Measurements from ENCODE around the gene MLX.
A peak's percentile ranks its signal among the peaks of the same experiment; 100 is the strongest.
"Not testable (repeated sequence)": the region's sequence is repeated elsewhere in the genome, so short reads cannot be mapped to it uniquely, and the experiment has no call there.

Gene MLX

GRCh38 chr17:42537156-42537805 is 29.6 kb upstream of the MLX start:
- no peak for DNase-seq (ENCODE audit: low read depth)
- TF ChIP-seq, protein P1, sequence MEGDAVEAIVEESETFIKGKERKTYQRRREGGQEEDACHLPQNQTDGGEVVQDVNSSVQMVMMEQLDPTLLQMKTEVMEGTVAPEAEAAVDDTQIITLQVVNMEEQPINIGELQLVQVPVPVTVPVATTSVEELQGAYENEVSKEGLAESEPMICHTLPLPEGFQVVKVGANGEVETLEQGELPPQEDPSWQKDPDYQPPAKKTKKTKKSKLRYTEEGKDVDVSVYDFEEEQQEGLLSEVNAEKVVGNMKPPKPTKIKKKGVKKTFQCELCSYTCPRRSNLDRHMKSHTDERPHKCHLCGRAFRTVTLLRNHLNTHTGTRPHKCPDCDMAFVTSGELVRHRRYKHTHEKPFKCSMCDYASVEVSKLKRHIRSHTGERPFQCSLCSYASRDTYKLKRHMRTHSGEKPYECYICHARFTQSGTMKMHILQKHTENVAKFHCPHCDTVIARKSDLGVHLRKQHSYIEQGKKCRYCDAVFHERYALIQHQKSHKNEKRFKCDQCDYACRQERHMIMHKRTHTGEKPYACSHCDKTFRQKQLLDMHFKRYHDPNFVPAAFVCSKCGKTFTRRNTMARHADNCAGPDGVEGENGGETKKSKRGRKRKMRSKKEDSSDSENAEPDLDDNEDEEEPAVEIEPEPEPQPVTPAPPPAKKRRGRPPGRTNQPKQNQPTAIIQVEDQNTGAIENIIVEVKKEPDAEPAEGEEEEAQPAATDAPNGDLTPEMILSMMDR (conservative IDR thresholded peaks at IDR 0.05; ENCODE audit: low read depth, low read length), result no peak
- H3K4me3 ChIP-seq (ENCODE audit: low read depth, low read length), result peak overlapping the region; percentile 76

- H3K4me3 ChIP-seq (ENCODE audit: low read depth, low read length), result no peak overlapping the region
- TF ChIP-seq, protein P1 (conservative IDR thresholded peaks at IDR 0.05; ENCODE audit: low read depth, low read length), result no peak
- DNase-seq (ENCODE audit: low read depth), result no peak
These were observed 29.0 kb upstream of the MLX start for GRCh38 chr17:42537826-42538451.

GRCh38 chr17:42538482-42538881 is 28.4 kb upstream of the MLX start:
- no peak overlapping the region for H3K4me3 ChIP-seq (ENCODE audit: low read depth, low read length)
- DNase-seq (ENCODE audit: low read depth), result no peak
- TF ChIP-seq, protein P1 (conservative IDR thresholded peaks at IDR 0.05; ENCODE audit: low read depth, low read length), result no peak

GRCh38 chr17:42540558-42540957 is 26.3 kb upstream of the MLX start:
- not testable (repeated sequence) for DNase-seq (ENCODE audit: low read depth); H3K4me3 ChIP-seq (ENCODE audit: low read depth, low read length)

DNA sequence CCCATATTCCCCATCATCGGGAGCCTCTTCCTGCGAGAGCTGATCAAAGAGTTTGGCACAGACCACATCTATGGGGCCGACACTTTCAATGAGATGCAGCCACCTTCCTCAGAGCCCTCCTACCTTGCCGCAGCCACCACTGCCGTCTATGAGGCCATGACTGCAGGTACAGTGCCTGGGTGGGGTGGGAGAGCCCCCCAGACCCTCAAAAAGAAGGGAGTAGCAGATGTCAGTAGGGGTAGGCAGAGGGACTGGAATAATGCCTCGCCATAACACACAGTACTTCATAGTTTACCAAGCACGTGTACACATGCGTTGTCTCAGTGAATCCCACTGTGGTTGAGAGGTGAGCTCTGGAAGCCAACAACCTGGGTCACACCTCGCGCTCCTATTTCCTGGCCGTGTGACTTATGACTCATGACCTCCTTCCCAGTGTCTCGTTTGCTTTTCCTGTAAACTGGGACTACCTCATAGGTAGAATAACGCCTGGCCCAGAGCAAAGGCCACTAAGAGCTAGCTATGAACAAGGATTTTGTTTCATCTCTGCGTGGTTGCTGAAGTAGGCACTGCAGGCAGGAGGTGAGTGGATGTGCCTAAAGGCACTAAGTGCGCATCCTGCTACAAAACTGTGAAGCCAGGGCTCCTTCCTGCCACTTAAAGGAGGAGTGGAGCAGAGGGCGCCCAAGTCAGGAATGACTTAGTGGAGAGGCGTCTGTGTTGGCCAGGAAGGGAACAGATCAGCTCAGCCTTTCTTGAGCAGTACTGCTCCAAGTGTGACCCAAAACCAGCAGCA is 25.7 kb upstream of the MLX start:
- DNase-seq (ENCODE audit: low read depth), result no peak

DNA sequence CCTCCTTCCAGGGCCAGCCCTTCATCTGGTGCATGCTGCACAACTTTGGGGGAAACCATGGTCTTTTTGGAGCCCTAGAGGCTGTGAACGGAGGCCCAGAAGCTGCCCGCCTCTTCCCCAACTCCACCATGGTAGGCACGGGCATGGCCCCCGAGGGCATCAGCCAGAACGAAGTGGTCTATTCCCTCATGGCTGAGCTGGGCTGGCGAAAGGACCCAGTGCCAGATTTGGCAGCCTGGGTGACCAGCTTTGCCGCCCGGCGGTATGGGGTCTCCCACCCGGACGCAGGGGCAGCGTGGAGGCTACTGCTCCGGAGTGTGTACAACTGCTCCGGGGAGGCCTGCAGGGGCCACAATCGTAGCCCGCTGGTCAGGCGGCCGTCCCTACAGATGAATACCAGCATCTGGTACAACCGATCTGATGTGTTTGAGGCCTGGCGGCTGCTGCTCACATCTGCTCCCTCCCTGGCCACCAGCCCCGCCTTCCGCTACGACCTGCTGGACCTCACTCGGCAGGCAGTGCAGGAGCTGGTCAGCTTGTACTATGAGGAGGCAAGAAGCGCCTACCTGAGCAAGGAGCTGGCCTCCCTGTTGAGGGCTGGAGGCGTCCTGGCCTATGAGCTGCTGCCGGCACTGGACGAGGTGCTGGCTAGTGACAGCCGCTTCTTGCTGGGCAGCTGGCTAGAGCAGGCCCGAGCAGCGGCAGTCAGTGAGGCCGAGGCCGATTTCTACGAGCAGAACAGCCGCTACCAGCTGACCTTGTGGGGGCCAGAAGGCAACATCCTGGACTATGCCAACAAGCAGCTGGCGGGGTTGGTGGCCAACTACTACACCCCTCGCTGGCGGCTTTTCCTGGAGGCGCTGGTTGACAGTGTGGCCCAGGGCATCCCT is 23.5 kb upstream of the MLX start:
- DNase-seq (ENCODE audit: low read depth), result no peak
- TF ChIP-seq, protein P1 (conservative IDR thresholded peaks at IDR 0.05; ENCODE audit: low read depth, low read length), result no peak
- H3K4me3 ChIP-seq (ENCODE audit: low read depth, low read length), result no peak overlapping the region

More for the DNA sequence above, 25.7 kb upstream of the MLX start:
- no peak overlapping the region for H3K4me3 ChIP-seq (ENCODE audit: low read depth, low read length)
- TF ChIP-seq, protein P1 (conservative IDR thresholded peaks at IDR 0.05; ENCODE audit: low read depth, low read length), result no peak

DNA sequence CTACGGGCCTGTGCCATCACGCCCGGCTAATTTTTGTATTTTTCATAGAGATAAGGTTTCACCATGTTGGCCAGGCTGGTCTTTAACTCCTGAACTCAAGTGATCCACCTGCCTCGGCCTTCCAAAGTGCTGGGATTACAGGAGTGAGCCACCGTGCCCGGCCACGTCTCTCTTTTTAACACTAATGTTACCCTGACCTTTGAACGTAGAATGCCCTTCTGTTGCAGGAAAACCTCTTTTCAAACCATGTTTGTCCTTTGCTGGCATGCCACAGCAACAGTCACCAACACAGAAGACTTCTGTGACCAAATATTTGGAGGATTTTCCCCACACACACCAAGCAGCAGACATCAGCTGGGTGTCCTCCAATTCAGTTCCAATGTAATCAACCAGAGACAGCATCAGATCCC is 22.0 kb upstream of the MLX start:
- DNase-seq (ENCODE audit: low read depth), result no peak
- H3K4me3 ChIP-seq (ENCODE audit: low read depth, low read length), result no peak overlapping the region
- TF ChIP-seq, protein P1 (conservative IDR thresholded peaks at IDR 0.05; ENCODE audit: low read depth, low read length), result no peak

GRCh38 chr17:42545755-42546505 is 21.0 kb upstream of the MLX start:
- H3K4me3 ChIP-seq (ENCODE audit: low read depth, low read length); DNase-seq (ENCODE audit: low read depth): not testable (repeated sequence)
